Adrenal gland (tissue), 5 donors: Measurements from ENCODE around the gene SCAMP1.

Experiments
- POLR2A ChIP-seq, 2 donors: fragments of 450-650 bp; IDR thresholded peaks; one replicate each; pipeline ENCODE4 v1.6.1; 2017; ENCODE audit warnings: antibody characterized with exemption in 2 of 2, mild to moderate bottlenecking in 2 of 2, moderate library complexity in 1 of 2
- TF ChIP-seq, protein P1 (sequence below), 6 experiments: fragments of 450-650 bp in 4 of 6; fragments of 200-600 bp in 2 of 6; sonication (generic) in 1 of 6; IDR thresholded peaks; 1 replicate in 5 of 6; 2 replicates in 1 of 6; pipeline versions ENCODE4 v1.5.1 to v1.8.0; 2016 to 2021; ENCODE audit warnings: antibody characterized with exemption in 6 of 6, mild to moderate bottlenecking in 2 of 6, moderate library complexity in 1 of 6
- donor health status: DM: no; HTN: no; CAD: no.

- TF ChIP-seq, protein P1, sequence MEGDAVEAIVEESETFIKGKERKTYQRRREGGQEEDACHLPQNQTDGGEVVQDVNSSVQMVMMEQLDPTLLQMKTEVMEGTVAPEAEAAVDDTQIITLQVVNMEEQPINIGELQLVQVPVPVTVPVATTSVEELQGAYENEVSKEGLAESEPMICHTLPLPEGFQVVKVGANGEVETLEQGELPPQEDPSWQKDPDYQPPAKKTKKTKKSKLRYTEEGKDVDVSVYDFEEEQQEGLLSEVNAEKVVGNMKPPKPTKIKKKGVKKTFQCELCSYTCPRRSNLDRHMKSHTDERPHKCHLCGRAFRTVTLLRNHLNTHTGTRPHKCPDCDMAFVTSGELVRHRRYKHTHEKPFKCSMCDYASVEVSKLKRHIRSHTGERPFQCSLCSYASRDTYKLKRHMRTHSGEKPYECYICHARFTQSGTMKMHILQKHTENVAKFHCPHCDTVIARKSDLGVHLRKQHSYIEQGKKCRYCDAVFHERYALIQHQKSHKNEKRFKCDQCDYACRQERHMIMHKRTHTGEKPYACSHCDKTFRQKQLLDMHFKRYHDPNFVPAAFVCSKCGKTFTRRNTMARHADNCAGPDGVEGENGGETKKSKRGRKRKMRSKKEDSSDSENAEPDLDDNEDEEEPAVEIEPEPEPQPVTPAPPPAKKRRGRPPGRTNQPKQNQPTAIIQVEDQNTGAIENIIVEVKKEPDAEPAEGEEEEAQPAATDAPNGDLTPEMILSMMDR (IDR thresholded peaks at IDR 0.05) = no peak
- no peak for TF ChIP-seq POLR2A (IDR thresholded peaks at IDR 0.05)
Observed at GRCh38 chr5:78497573-78498533, 137.4 kb downstream of the SCAMP1 start.
